ENCODE data around the gene SLC25A10.
"Not testable (repeated sequence)": the region's sequence is repeated elsewhere in the genome, so short reads cannot be mapped to it uniquely, and the experiment has no call there.

The SLC25A10 gene

DNA sequence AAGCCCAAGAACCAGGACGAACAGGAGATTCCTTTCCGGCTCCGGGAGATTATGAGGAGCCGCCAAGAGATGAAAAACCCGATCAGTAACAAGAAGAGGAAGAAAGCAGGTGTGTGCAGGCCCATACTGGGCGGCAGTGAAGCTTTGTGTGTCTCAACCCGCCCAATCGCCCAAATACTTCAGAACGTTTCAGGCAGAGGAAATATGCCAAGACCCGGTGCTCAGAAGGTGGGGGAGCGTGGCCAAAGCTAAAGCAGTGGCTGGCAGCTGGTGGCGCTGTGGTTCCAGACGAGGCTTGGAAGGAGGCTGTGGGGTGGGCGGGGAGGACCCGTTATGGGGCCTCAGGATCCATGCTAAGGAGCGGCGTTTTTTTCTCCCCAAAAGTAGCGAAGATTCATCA is 44.3 kb upstream of the SLC25A10 start:
- DNase-seq (ENCODE audit: low read depth), result peak; percentile 12
- H3K4me3 ChIP-seq (ENCODE audit: control insufficient read depth, low read depth, low read length), result no peak overlapping the region
- TF ChIP-seq, protein P1, sequence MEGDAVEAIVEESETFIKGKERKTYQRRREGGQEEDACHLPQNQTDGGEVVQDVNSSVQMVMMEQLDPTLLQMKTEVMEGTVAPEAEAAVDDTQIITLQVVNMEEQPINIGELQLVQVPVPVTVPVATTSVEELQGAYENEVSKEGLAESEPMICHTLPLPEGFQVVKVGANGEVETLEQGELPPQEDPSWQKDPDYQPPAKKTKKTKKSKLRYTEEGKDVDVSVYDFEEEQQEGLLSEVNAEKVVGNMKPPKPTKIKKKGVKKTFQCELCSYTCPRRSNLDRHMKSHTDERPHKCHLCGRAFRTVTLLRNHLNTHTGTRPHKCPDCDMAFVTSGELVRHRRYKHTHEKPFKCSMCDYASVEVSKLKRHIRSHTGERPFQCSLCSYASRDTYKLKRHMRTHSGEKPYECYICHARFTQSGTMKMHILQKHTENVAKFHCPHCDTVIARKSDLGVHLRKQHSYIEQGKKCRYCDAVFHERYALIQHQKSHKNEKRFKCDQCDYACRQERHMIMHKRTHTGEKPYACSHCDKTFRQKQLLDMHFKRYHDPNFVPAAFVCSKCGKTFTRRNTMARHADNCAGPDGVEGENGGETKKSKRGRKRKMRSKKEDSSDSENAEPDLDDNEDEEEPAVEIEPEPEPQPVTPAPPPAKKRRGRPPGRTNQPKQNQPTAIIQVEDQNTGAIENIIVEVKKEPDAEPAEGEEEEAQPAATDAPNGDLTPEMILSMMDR (conservative IDR thresholded peaks at IDR 0.05; ENCODE audit: control insufficient read depth, insufficient read depth, low read depth, low read length), result no peak

DNA sequence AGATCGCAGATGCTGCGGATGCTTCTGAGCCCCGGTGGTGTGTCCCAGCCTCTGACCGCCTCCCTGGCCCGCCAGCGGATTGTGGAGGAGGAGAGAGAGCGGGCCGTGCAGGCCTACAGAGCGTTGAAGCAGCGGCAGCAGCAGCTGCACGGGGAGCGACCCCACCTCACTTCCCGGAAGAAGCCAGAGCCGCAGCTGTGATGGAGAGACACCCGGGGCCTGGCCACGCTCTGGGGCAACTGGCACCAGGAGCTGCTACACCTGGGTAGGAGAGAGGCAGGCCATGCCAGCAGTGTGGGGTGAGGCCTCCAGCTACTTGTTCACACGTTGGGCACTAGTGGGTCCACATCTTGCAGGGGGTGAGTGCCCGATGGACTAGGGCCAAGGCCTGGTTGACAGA is 39.6 kb upstream of the SLC25A10 start:
- no peak overlapping the region for H3K4me3 ChIP-seq (ENCODE audit: control insufficient read depth, low read depth, low read length)
- TF ChIP-seq, protein P1 (conservative IDR thresholded peaks at IDR 0.05; ENCODE audit: control insufficient read depth, insufficient read depth, low read depth, low read length), result no peak
- no peak for DNase-seq (ENCODE audit: low read depth)

DNA sequence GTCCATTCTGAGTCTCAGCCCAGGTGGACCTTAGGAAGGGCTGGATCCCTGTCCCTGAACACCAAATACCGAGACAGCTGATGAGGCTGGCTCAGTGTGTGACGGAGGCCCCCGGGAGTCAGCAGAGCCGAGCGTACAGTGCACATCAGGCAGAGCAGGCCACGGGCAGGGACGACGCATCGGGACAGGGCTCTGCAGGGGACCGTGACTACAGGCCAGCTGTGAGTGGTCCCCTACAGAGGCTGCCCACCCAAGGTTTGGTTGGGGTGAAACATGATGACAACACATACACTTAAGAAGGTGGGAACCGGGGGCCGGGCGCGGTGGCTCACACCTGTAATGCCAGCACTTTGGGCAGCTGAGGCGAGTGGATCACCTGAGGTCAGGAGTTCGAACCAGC is 39.1 kb upstream of the SLC25A10 start:
- H3K4me3 ChIP-seq (ENCODE audit: control insufficient read depth, low read depth, low read length), result no peak overlapping the region
- no peak for DNase-seq (ENCODE audit: low read depth)
- TF ChIP-seq, protein P1 (conservative IDR thresholded peaks at IDR 0.05; ENCODE audit: control insufficient read depth, insufficient read depth, low read depth, low read length), result no peak

DNA sequence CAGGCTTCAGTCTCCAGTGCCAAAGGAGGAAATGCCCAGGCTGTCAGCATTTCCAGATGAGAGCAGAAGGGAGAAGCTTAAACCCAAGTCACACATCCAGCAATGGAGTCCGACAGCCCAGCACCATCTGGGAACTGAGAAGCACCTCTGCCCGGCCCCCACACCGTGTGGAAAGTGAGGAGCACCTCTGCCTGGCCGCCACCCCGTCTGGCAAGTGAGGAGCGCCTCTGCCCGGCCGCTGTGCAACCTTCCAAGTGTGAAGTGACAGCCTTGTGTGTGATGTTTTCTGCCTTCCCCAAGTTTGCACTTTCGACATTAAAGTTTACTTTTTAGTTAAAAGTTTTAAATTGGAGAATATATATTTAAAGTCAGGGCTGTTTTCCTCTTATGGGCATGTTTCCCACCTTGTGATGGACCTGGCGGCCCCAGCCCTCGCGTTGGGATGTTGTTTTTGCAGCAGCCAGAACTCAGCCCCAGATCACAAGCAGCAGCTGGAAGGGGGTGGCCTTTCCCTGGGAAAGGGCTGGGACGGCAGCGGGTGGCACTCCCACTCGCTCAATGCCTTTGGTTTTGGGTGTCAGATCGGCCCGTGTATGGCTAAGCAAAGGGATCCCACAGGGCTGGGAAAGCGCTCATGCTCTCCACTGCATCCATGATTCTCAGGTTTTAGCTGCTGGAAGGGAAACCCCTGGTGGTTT is 38.4 kb upstream of the SLC25A10 start:
- no peak overlapping the region for H3K4me3 ChIP-seq (ENCODE audit: control insufficient read depth, low read depth, low read length)
- TF ChIP-seq, protein P1 (conservative IDR thresholded peaks at IDR 0.05; ENCODE audit: control insufficient read depth, insufficient read depth, low read depth, low read length), result no peak
- no peak for DNase-seq (ENCODE audit: low read depth)

DNA sequence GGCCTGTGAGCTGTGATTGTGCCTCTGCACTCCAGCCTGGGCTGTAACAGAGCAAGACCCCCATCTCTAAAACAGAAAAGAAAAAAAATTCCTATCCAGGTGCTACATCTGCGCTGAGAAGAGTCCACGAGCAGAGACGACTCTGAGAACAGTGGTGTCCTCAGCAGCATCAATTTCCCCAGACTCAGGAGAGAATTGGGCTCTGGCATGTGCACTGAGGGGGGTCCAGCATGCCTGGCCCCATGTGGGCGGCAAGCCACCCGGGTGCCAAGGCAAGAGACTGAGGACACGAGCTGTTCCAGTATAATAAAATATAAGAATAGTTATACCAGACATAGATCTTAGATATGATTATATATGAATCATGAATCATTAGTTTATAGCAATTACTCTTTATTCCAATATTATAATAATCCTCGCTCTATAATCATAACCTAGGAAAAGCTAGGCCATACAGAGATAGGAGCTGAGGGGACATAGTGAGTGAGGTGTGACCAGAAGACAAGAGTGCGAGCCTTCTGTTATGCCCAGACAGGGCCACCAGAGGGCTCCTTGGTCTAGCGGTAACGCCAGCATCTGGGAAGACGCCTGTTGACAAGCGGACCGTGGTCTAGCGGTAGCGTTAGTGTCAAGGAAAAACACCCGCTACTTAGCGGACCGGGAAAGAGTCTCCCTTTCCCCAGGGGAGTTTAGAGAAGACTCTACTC is 36.4 kb upstream of the SLC25A10 start:
- TF ChIP-seq, protein P1 (conservative IDR thresholded peaks at IDR 0.05; ENCODE audit: control insufficient read depth, insufficient read depth, low read depth, low read length), result peak; percentile 49
- H3K4me3 ChIP-seq (ENCODE audit: control insufficient read depth, low read depth, low read length), result not testable (repeated sequence)
- DNase-seq (ENCODE audit: low read depth), result peak; percentile 45

DNA sequence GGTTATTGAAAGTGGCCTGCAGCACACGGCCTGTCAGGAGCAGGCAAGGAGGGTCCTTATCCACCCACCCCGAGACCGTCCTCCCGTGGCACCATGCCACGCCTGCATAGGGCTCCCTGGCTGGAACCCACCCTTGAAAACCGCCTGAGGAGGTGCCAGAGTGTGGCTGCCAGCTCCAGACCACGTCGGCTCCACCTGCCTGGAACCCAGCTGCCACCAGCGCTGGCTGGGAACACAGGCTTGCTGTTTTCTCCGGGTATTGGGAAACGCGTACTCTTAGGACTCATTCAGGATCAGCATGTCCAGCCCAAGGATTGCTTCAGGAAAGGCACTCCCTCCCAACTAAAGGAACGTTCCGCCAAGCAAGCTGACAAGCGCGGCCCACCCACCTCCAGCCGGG is 35.2 kb upstream of the SLC25A10 start:
- no peak overlapping the region for H3K4me3 ChIP-seq (ENCODE audit: control insufficient read depth, low read depth, low read length)
- TF ChIP-seq, protein P1 (conservative IDR thresholded peaks at IDR 0.05; ENCODE audit: control insufficient read depth, insufficient read depth, low read depth, low read length), result no peak
- no peak for DNase-seq (ENCODE audit: low read depth)

All from fibroblast of mammary gland (primary cell).